Kidney capillary endothelial cell (primary cell): ENCODE results near the gene ADAMTSL3.

Experiments used
- DNase-seq: peaks from one replicate; pipeline ENCODE4 v3.0.0-alpha.2; 2018; ENCODE audit warnings: low spot score

The ADAMTSL3 gene

GRCh38 chr15:83708328-83708727, 54.4 kb downstream of the ADAMTSL3 start:
- no peak for DNase-seq

GRCh38 chr15:83709241-83709640, 55.3 kb downstream of the ADAMTSL3 start:
- no peak for DNase-seq

- DNase-seq, result no peak
Observed at GRCh38 chr15:83709811-83710210, 55.9 kb downstream of the ADAMTSL3 start.

DNA sequence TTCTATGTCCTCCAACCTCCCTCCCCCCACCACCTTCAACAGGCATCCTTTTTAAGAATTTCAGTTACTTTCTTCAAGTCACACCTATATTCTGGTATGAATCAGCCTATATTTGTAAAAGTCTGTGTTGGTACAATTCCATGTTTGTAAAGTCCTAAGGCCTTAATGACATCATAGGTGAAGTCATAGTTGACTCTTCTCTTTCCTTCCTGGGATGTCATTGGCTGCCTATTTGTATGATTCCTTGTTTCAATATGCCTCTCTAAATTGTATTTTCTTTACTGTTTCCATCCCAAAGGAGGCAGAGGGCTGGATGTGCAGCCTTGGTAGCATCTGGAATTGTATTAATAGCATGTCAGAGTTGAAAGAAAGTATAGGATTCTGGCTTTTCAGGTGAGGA, 56.5 kb downstream of the ADAMTSL3 start:
- no peak for DNase-seq

DNA sequence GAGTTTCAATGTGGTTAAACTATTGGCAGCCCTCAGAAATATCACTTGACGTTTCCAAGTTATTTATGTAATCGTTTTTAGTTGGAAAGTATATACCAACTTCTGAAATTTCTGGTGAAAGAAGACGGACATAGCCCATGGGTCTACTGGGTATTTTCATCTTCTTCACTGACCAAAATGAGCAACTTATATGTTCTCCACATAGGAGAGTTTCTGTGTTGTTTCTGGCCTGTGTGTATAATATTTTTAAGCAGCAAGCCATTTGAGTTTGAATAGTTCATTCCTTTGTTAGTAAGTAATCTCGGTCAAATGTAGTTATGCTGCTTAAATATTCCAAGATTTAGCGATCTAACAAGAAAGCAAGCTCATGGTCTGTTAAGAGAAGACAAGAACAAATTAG, 57.3 kb downstream of the ADAMTSL3 start:
- no peak for DNase-seq

DNA sequence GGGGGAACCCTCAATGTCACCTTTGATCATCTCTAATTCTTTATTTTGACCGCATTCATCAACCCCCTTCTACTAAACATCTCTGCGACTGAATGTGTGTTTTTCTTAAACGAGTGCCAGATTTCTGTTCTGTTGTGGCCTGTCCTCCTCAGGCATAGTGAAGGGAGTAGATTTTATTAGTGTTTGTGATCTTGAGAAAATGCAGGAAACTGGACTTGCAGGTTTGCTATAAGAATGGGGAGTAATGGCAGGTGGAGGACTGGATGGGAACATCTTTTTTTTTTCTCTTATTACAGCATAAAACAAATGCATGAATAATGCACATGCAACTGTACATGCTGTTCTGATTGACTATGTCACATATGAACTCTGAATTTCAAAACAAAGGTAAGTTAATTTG, 59.3 kb downstream of the ADAMTSL3 start:
- DNase-seq, result no peak

DNA sequence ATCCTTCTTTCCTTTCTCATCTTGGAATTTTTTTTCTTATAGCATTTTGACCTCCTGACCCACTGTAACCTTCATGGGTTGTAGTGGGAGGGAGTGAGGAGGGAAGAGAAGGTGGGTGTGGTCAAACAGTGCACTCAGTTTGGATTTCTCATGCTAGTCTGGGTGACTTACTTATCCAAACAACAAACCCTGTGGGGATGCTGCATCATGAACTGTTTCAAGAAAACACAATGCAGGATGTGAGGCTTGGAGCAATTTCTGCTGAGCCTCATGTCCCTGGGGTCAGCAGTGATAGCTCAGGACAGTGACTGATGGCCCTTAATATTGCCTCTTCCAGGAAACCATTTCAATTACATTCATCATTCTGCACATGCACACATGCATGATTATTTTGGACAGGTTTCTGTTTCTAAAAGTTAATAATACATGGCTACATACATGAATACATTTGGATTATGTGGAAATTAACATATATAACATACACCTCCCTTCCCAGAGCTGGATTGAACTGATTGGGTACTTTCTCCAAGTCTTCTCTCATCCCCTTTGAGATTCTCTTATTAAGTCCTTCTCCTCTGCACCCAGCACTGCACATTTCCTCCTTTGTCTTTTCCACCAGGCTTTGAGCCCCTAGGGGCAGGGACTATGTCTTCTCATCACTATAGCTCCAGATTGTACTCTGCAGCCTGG, 61.2 kb downstream of the ADAMTSL3 start:
- DNase-seq, result no peak

DNA sequence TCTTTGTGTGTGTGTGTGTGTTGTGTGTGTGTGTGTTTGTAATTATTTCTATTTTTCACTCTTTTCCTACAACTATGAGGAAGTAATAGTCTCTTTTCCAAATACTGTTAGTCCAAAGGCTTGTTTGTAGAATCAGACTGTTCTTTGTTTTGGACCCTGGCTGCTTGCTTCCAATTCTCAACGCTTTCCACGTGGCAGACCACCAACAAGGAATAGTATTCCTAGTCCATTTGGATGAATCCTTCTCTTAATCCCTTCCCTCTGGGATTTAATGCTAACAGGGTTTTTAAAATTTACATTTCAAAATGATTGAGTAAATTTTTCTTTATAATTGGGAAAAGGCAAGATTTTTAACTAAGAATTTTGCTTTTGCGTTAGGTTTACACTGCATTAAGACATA, 62.7 kb downstream of the ADAMTSL3 start:
- no peak for DNase-seq

GRCh38 chr15:83717010-83717409, 63.1 kb downstream of the ADAMTSL3 start:
- no peak for DNase-seq

DNA sequence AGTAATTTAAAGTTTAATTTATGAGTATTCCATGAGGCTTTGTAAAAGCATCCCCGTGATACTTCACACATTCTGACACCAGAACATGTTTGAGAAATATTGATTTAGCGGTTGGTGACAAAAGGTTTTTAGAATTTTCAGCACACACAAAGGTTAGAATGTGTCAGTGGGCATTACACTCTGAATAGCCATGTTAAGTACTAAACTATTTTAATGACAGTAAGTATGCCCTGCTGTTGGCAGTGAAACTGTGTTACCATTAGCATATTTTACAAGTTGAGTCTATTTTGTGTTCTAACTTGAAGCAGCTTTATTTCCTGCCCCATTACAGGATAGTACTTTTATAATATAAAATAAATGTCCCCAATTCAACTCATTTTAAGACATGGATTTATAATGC, 66.5 kb downstream of the ADAMTSL3 start:
- DNase-seq, result no peak

- DNase-seq, result no peak
Observed at GRCh38 chr15:83721031-83721430, 67.1 kb downstream of the ADAMTSL3 start.

- no peak for DNase-seq
Observed at GRCh38 chr15:83721981-83722380, 68.1 kb downstream of the ADAMTSL3 start.

DNA sequence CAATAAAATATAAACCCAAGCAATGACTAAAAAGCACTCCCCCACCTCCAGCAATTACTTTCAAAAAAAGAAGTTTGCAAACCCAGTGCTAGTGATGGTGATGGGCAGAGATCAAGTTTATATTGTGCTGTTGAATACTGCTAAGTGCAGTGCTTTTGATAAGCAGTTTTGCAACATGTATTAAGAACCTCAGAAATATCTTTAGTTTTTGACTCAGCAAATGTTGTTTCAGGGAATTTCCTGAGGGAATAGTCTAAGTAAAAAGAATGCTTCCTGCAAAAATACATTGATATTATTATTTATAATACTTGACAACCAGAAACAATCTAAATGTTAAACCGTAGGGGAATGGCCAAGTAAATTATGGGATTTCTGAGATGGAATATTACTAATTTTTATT, 69.3 kb downstream of the ADAMTSL3 start:
- DNase-seq, result no peak

DNA sequence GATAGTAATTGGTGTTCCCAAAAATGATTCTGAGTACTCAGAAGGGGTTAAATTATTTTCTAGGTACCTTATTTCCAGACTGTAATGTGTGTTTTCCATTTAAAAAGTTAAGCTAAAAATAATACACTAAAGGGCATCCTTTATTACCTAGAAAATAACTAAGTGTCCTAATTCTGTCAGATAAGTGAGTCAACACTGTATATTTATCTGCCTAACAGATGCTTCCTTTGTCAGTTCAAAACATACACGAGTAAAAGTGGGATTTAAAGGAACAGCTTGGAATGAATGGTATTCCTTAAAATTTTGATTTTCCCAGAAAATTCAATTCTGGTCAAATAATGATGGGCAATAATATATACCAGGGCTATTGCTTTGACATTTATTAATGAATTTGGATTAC, 78.3 kb downstream of the ADAMTSL3 start:
- DNase-seq, result peak; percentile 37

- no peak for DNase-seq
Observed at GRCh38 chr15:83732770-83733169, 78.8 kb downstream of the ADAMTSL3 start.

GRCh38 chr15:83733206-83733605, 79.3 kb downstream of the ADAMTSL3 start:
- DNase-seq, result peak; percentile 78

- no peak for DNase-seq
Observed at GRCh38 chr15:83733691-83734090, 79.8 kb downstream of the ADAMTSL3 start.

GRCh38 chr15:83734487-83734886, 80.6 kb downstream of the ADAMTSL3 start:
- no peak for DNase-seq

DNA sequence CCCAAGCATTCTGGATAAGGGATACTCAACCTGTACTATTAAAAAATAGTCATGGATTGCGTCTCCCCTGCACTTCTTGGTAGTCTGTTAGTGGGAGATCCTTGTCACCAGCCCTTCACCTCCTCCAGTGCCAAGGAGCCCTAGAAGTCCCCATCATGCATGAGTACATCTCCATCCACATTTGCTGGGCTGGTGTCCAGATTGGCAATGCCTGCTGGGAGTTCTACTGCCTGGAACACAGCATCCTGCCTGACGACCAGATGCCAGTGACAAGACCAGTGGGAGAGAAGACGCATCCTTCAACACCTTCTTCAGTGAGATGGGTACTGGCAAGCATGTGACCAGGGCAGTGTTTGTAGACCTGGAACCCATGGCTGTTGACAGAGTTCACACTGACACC, 85.7 kb downstream of the ADAMTSL3 start:
- DNase-seq, result no peak

DNA sequence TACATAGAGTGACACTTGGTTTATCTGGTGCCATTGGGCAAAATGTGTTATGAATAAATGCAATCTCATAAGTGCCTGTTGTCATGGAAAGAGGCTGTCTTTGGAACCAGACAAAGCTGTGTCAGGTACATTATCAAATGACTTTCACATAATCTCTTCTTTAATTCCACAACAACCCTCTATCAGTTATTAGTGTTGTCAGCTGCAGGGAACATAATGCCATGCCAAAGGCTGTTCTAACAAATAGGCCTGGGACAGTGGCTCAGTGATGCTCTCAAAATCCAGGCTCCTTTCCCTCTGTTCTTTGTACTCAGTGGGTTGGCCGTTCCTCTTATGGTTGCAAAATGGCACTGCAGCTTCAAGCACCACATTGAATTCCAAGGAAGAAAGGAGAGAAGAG, 91.8 kb downstream of the ADAMTSL3 start:
- DNase-seq, result no peak

DNA sequence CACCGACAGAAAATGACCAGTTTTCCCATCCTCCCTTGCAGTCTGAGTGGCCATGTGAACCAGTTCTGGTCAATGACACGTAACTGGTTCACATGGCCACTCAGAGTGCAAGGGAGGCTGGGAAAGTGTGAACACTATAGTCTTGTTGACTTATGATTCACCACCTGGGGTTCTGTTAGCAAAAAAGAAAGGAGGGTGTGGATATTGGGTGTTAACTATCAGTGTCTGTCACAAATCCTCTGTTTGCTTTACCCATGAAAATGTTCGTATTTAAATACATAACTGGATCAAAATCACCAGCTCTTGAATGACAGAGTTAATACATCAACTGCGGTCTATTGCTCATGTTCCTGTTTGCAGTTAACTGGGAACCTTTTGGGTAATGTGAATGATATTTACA, 92.3 kb downstream of the ADAMTSL3 start:
- DNase-seq, result no peak

- DNase-seq, result peak; percentile 15
Observed at GRCh38 chr15:83747050-83747717, 93.3 kb downstream of the ADAMTSL3 start.

DNA sequence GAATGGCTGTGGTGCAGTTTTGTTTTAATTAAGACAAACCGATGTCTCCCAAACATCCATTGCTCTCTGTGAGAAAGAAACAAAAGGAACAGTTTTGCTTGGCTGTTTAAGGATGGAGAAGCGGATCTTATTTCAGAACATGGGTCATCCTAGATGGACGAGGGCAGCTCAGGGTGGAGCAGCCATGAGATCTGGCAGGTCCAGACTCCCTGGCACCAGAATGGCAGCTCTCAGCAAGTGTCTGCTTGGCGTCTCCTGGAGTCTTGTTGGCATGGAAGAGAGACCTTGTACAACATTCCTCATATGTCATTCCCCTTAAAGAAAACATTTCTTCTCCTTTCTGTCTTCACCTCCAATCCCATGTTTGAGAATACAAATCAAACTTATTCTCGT, 93.8 kb downstream of the ADAMTSL3 start:
- no peak for DNase-seq

DNA sequence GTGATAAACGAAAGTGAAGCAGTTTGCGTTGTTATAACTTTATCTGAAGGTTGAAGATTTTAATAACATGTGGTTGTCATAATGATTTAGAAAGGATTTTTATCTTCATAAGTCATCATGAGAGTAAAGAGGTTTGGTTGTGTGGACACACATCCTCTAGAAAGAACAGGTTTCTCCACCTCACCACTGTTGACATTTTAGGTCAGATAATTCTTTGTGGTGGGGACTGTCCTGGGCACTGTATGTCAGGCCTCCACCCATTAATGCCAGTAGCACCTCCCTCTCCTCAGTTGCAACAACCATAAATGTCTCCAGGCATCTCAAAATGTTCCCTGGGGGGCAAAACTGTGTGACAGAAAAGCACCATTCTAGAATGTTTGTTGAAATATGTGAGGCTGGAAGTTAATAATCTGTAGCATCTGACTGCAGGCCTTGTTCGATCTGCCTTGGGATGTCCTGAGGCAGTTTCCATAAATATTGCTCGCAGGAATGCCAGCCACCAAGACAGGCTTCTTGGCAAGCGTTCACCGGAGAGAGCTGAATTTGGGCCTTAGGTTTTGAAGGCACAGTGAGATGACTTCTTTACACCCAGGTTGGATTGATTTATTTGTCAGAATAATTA, 100.1 kb downstream of the ADAMTSL3 start:
- DNase-seq, result no peak
